ENCODE data around the gene IQSEC3. TPM values are rescaled to one million over a fixed set of nuclear protein-coding genes. Genes with fewer than 3 reads are reported as not detected.
"Not testable (repeated sequence)": the region's sequence is repeated elsewhere in the genome, so short reads cannot be mapped to it uniquely, and the experiment has no call there.

IQSEC3 gene
- total RNA-seq, 2 experiments from 2014 or later = not detected

- ATAC-seq (no peak), DNase-seq (no peak)
- ChIA-PET CTCF (no interaction called here), POLR2A (no interaction called here)
- Mint-ChIP-seq H3K4me1 (no peaks in the 10 kb centered on the region), H3K4me3 (no peak overlapping the region), H3K9me3 (ENCODE audit: low read depth) (no peaks in the 10 kb centered on the region), H3K27ac (no peak overlapping the region), H3K27me3 (peaks cover 15% of the 10 kb centered on the region), H3K36me3 (ENCODE audit: low read depth) (no peaks in the 10 kb centered on the region)
- intact Hi-C loops (cut with DNase I, micrococcal nuclease) = no loop called here
These were observed 52.0 kb downstream of the IQSEC3 start for GRCh38 chr12:118591-118990.

GRCh38 chr12:120951-121350, 54.4 kb downstream of the IQSEC3 start:
- DNase-seq (no peak), ATAC-seq (no peak)
- Mint-ChIP-seq H3K27ac (no peak overlapping the region), H3K4me3 (no peak overlapping the region), H3K9me3 (ENCODE audit: low read depth) (no peaks in the 10 kb centered on the region), H3K27me3 (peaks cover 9% of the 10 kb centered on the region), H3K4me1 (no peaks in the 10 kb centered on the region), H3K36me3 (ENCODE audit: low read depth) (no peaks in the 10 kb centered on the region)
- ChIA-PET CTCF (no interaction called here), POLR2A (no interaction called here)
- intact Hi-C loops (cut with DNase I, micrococcal nuclease) = no loop called here

- Mint-ChIP-seq H3K27ac (no peak overlapping the region), H3K4me1 (no peaks in the 10 kb centered on the region), H3K4me3 (no peak overlapping the region), H3K27me3 (peaks cover 7% of the 10 kb centered on the region), H3K36me3 (ENCODE audit: low read depth) (no peaks in the 10 kb centered on the region), H3K9me3 (ENCODE audit: low read depth) (no peaks in the 10 kb centered on the region)
- ATAC-seq (no peak), DNase-seq (no peak)
- intact Hi-C loops (cut with DNase I, micrococcal nuclease) = no loop called here
- CTCF ChIA-PET = no interaction called here
- POLR2A ChIA-PET = no interaction called here
These were observed 55.1 kb downstream of the IQSEC3 start for GRCh38 chr12:121647-122046.

DNA sequence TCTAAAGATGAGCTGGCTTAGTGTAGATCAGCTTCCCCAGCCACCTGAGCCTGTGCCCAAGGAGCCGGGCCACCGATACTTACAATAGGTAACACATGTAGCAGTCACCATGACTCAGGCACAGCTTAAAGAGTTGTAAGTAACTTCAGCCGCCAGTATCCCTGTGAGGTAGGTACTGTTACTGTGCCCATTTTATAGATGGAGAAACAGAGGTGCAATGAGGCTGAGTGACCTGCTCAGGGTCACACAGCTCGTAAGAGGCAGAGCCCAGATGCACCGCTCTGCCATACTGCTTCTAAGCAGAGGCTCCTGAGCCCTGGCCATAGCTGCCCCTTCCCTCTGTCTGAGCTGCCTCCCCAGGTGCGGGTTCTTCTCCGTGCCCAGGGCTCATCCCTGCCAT, 58.5 kb downstream of the IQSEC3 start:
- DNase-seq (no peak), ATAC-seq (no peak)
- H3K27me3 Mint-ChIP-seq = peaks cover 2% of the 10 kb centered on the region
- H3K27ac Mint-ChIP-seq = no peak overlapping the region
- ChIA-PET POLR2A (no interaction called here), CTCF (no interaction called here)
- no peaks in the 10 kb centered on the region for H3K36me3 Mint-ChIP-seq (ENCODE audit: low read depth)
- no peak overlapping the region for H3K4me3 Mint-ChIP-seq
- H3K9me3 Mint-ChIP-seq (ENCODE audit: low read depth) = no peaks in the 10 kb centered on the region
- no peaks in the 10 kb centered on the region for H3K4me1 Mint-ChIP-seq
- intact Hi-C loops (cut with DNase I, micrococcal nuclease) = no loop called here

GRCh38 chr12:125566-125965, 59.0 kb downstream of the IQSEC3 start:
- Mint-ChIP-seq H3K4me1 (no peaks in the 10 kb centered on the region), H3K27me3 (no peaks in the 10 kb centered on the region), H3K27ac (no peak overlapping the region), H3K4me3 (no peak overlapping the region), H3K9me3 (ENCODE audit: low read depth) (no peaks in the 10 kb centered on the region), H3K36me3 (ENCODE audit: low read depth) (no peaks in the 10 kb centered on the region)
- POLR2A ChIA-PET = no interaction called here
- intact Hi-C loops (cut with DNase I, micrococcal nuclease) = no loop called here
- CTCF ChIA-PET = no interaction called here
- DNase-seq (no peak), ATAC-seq (no peak)

- ChIA-PET CTCF (no interaction called here), POLR2A (no interaction called here)
- Mint-ChIP-seq H3K27me3 (peaks cover 1% of the 10 kb centered on the region), H3K36me3 (ENCODE audit: low read depth) (no peaks in the 10 kb centered on the region), H3K4me1 (no peaks in the 10 kb centered on the region), H3K4me3 (no peak overlapping the region), H3K27ac (no peak overlapping the region), H3K9me3 (ENCODE audit: low read depth) (no peaks in the 10 kb centered on the region)
- ATAC-seq = no peak
- DNase-seq = no peak
- intact Hi-C loops (cut with DNase I, micrococcal nuclease) = no loop called here
These were observed 61.5 kb downstream of the IQSEC3 start for GRCh38 chr12:128079-128478.

GRCh38 chr12:129001-129400, 62.4 kb downstream of the IQSEC3 start:
- Mint-ChIP-seq H3K4me3 (no peak overlapping the region), H3K27ac (no peak overlapping the region), H3K9me3 (ENCODE audit: low read depth) (no peaks in the 10 kb centered on the region), H3K27me3 (peaks cover 5% of the 10 kb centered on the region), H3K4me1 (no peaks in the 10 kb centered on the region), H3K36me3 (ENCODE audit: low read depth) (no peaks in the 10 kb centered on the region)
- DNase-seq = no peak
- ChIA-PET CTCF (no interaction called here), POLR2A (no interaction called here)
- ATAC-seq = no peak
- intact Hi-C loops (cut with DNase I, micrococcal nuclease) = no loop called here

DNA sequence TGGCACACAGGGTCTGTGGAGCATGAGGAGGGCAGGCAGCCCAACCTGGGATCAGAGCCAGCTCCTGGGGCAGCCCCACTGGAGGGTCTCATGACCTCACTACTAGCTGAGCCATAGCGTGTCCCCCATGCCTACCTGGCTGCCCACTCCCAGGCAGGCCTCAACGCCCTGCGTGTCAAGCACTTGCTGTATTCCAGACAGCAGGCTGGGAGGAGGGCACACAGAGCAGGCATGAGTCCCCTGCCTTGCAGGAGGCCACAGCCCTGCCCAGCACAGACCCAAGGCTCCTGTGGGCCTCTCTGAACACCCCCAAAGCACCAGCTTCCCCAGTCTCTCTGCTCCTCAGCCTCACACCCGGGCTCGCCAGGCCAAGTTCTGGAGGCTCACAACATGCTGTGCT, 64.0 kb downstream of the IQSEC3 start:
- Mint-ChIP-seq H3K4me1 (no peaks in the 10 kb centered on the region), H3K36me3 (ENCODE audit: low read depth) (no peaks in the 10 kb centered on the region), H3K4me3 (no peak overlapping the region), H3K27me3 (peaks cover 5% of the 10 kb centered on the region), H3K27ac (no peak overlapping the region), H3K9me3 (ENCODE audit: low read depth) (no peaks in the 10 kb centered on the region)
- ATAC-seq (no peak), DNase-seq (no peak)
- intact Hi-C loops (cut with DNase I, micrococcal nuclease) = no loop called here
- ChIA-PET POLR2A (no interaction called here), CTCF (interaction anchor here (0.6 kb wide), 1 partner anchor 117 kb away, joined by 3 read pairs; no protein-coding TSS in a partner anchor)

DNA sequence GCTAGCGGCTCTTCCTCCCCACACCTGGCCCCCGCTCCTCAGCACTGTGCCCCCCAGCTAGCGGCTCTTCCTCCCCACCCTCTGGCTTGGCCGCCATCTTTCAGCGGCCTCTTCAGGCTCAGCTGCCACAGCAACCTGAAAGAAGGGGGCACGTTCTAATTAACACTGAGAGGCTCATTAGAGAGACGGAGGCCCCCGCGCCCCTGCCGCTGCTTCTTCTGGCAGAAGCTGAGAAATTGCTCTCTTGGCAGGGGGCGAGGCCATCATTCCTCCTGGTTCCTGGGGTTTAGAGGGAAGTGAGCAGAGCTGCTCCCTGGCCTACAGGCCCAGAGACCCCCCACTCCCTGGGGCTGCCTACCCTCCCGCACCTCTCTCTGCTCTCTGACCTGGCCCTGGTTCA, 64.4 kb downstream of the IQSEC3 start:
- ATAC-seq (no peak), DNase-seq (no peak)
- POLR2A ChIA-PET = no interaction called here
- Mint-ChIP-seq H3K4me1 (no peaks in the 10 kb centered on the region), H3K27ac (no peak overlapping the region), H3K9me3 (ENCODE audit: low read depth) (no peaks in the 10 kb centered on the region), H3K4me3 (no peak overlapping the region), H3K36me3 (ENCODE audit: low read depth) (no peaks in the 10 kb centered on the region), H3K27me3 (peaks cover 8% of the 10 kb centered on the region)
- intact Hi-C loops (cut with DNase I, micrococcal nuclease) = no loop called here
- CTCF ChIA-PET = no interaction called here

DNA sequence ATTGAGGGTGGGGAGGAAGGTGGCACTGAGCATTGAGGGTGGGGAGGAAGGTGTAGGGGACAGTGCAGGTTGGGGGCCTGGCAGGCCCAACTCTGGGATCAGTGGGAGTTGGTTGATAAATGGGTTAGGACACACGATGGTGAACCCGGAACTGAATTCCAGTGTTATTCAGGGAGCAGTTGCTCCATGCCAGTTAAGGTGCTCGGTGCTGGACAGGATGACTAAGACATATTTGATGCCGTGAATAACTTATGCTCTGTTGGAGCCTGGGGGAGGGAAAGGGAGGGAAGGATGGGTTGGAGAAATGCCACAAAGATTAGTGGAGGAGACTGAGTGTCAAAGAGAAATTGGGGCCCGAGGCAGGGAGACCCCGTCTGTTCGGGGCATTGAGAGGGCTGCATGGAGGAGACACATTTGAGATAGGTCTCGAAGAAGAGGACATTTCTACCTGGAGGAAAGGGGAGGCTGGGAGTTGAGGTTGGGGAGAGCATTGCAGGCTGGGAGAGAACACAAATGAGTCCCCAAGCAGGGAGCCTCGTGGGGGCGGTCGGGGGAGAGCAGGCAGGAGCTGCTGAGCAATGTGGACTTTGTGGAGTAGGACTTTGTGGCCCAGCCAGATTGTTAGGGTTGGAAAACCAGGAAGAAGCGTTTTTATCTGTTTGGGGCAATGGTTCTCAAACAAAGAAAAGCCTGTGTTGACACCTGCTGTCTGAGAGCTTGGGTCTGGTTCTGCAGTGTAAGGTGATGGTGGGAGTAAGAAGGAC, 65.3 kb downstream of the IQSEC3 start:
- Mint-ChIP-seq H3K9me3 (ENCODE audit: low read depth) (no peaks in the 10 kb centered on the region), H3K27me3 (peaks cover 8% of the 10 kb centered on the region)
- POLR2A ChIA-PET = no interaction called here

DNA sequence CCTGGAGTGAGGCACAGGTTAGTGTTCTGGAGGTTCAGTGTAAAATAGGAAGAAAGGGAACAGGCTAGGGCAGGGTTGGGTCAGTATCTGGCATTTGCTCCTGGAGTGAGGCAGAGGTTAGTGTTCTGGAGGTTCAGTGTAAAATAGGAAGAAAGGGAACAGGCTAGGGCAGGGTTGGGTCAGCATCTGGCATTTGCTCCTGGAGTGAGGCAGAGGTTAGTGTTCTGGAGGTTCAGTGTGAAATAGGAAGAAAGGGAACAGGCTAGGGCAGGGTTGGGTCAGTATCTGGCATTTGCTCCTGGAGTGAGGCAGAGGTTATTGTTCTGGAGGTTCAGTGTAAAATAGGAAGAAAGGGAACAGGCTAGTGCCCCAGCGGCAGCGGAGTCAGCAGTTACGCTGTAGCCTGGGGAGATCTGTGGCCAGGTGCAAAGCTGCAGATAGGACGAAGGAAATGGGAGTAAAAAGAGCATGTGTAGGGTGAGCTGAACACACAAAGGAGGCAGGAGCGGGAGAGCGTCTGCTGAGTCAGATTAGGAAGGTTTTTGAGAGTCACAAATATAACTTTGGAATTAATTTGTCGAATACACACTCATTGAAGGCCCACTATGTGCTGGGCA, 67.2 kb downstream of the IQSEC3 start:
- H3K4me1 Mint-ChIP-seq; H3K36me3 Mint-ChIP-seq (ENCODE audit: low read depth); intact Hi-C loops (cut with DNase I, micrococcal nuclease); ATAC-seq; POLR2A ChIA-PET; H3K4me3 Mint-ChIP-seq; H3K9me3 Mint-ChIP-seq (ENCODE audit: low read depth); H3K27ac Mint-ChIP-seq; DNase-seq: not testable (repeated sequence)
- CTCF ChIA-PET = interaction anchor here (1.1 kb wide), 1 partner anchor 14 kb away, joined by 3 read pairs; no protein-coding TSS in a partner anchor
- H3K27me3 Mint-ChIP-seq = peaks cover 16% of the 10 kb centered on the region

More for the DNA sequence above, 65.3 kb downstream of the IQSEC3 start:
- H3K4me1 Mint-ChIP-seq = no peaks in the 10 kb centered on the region
- CTCF ChIA-PET = no interaction called here
- intact Hi-C loops (cut with DNase I, micrococcal nuclease) = no loop called here
- no peaks in the 10 kb centered on the region for H3K36me3 Mint-ChIP-seq (ENCODE audit: low read depth)
- no peak for DNase-seq
- H3K27ac Mint-ChIP-seq = no peak overlapping the region
- no peak overlapping the region for H3K4me3 Mint-ChIP-seq
- ATAC-seq = no peak

- DNase-seq (no peak), ATAC-seq (no peak)
- Mint-ChIP-seq H3K9me3 (ENCODE audit: low read depth) (no peaks in the 10 kb centered on the region), H3K36me3 (ENCODE audit: low read depth) (no peaks in the 10 kb centered on the region), H3K27ac (no peak overlapping the region), H3K4me1 (no peaks in the 10 kb centered on the region), H3K27me3 (peaks cover 27% of the 10 kb centered on the region), H3K4me3 (no peak overlapping the region)
- POLR2A ChIA-PET = no interaction called here
- CTCF ChIA-PET = no interaction called here
- intact Hi-C loops (cut with DNase I, micrococcal nuclease) = no loop called here
These were observed 68.6 kb downstream of the IQSEC3 start for GRCh38 chr12:135138-135537.
